ENCODE data around the gene MED20.

Gene MED20

DNA sequence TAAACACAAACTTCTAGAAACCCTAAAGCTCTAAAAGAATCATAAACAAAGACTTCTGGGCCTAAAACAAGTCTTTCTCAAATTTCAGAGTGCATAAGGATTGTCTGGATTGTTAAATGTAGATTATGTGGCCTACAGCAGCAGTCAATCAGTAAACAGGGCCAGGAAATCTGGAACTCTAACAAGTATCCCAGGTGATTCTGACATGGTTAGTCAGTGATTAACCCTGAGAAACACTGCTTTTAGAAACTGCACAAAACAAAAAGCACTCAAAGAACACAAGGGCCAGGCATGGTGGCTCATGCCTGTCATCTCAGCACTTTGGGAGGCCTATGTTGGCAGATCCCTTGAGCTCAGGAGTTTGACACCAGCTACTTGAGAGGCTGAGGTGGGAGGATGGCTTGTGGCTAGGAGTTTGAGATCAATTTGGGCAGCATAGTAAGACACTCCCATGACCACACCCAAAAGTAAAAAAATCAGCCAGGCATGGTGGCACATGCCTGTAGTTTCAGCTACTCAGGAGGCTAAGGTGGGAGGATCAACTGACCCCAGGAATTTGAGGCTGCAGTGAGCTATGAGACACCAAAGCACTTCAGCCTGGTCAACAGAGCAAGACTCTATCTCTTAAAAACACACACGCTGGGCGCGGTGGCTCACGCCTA is 5.9 kb downstream of the MED20 start:
- FAIRE-seq: no peak
- no peak for DNase-seq (ENCODE audit: insufficient read length, low spot score)

DNA sequence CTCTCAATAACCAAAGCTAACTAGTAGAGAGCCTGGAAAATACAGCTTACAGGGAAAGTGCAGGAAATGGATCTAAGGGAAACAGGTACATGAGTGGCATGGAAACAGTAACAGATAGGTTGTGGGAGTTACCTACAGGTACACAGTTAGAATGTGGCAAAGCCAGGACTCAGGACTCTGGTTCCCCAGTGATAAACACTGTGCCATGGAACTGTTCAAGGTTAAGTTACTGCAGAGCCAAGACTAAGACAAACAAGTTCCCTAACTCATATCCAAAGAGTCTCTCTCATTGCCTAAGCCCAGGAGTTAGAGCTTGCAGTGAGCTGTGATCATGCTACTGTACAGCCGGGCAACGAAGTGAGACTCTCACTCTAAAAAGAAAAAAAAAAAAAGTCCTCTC is 6.6 kb downstream of the MED20 start:
- FAIRE-seq: no peak
- no peak for DNase-seq (ENCODE audit: insufficient read length, low spot score)

DNA sequence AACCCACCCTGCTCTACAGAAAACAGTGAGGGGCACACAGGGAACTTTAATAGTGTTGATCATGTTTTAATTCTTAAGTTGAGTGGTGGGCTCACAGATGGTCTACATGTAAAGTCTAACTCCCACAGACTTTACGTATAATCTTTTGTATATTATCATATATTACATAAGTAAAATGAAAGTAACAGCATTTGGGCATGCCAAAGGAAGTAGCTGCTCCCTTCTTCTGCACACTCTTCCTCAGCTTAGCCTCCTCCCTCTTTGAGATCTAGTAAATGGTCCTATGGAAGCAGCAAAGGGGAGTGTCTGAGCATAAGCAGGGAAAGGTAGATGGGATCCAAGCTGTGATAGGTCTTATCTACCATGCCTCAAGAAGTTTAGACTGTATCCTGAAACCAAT is 11.2 kb downstream of the MED20 start:
- DNase-seq (ENCODE audit: insufficient read length, low spot score) (no peak), FAIRE-seq (no peak)

DNA sequence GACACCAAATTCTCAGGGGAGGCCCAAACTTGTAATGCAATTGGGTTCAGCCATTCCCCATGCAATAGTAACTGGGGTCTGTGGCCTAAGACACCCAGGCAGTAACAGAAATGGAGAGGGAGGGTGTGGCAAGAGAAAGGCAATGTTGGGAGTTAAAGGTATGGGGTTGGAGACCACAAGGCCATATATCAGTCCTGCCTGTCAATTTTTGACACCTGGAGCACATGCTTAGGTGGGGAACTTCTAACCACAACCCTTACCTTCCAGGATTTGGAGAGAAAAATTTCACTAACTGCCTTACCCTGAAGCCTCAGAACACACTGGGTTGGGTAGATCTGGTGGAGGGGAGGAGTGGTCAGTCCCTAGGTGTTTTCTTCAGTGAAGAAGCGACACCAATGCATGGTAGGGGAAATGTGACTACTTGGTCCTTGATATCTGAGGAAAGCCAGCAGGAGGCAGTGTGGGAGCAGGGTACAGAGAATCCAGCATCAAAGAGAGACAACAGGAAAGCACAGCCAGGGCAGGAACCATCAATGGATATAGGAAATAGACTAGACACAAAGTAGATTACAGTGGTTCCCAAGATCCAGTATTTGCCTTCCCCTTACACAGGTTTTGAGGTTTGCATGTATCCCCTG is 18.9 kb downstream of the MED20 start:
- FAIRE-seq: no peak
- no peak for DNase-seq (ENCODE audit: insufficient read length, low spot score)

DNA sequence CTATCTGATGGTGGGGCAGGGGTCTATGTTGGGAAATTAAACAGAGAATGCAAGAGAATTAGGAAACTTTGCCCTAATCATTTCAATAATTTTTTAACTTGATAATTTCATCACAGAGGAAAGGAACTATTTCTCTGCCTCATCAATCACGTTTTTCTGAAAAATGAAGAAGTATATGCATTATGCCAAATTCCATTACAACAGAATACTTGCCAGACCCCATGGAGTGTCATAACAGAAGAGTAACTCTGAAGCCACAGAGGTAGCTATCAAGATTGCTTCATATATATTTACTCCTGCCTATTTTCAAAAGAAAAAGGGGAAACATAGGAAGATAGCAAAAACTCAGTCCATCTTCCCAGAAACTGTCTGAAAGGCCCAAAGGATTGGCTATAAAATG is 20.1 kb downstream of the MED20 start:
- DNase-seq (ENCODE audit: insufficient read length, low spot score): no peak
- no peak for FAIRE-seq

DNA sequence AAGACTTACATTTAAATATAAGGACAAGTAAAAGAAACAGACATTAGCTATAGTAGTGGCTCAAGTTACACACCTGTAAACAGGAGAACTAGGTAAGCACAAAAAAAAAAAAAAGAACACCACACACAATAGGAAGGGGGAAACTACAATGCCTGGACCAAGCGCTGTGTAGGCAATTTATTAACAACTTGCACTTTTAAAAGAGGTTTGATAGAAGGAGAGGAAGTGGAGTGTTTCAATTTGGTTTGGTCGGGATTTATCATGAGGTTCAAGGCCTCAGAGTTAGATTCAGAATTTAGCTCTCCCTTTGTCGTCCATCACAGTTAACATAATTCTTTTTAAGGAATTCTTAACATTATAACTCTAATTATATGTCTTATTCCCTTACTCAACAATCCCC is 24.7 kb downstream of the MED20 start:
- FAIRE-seq (no peak), DNase-seq (ENCODE audit: insufficient read length, low spot score) (no peak)

DNA sequence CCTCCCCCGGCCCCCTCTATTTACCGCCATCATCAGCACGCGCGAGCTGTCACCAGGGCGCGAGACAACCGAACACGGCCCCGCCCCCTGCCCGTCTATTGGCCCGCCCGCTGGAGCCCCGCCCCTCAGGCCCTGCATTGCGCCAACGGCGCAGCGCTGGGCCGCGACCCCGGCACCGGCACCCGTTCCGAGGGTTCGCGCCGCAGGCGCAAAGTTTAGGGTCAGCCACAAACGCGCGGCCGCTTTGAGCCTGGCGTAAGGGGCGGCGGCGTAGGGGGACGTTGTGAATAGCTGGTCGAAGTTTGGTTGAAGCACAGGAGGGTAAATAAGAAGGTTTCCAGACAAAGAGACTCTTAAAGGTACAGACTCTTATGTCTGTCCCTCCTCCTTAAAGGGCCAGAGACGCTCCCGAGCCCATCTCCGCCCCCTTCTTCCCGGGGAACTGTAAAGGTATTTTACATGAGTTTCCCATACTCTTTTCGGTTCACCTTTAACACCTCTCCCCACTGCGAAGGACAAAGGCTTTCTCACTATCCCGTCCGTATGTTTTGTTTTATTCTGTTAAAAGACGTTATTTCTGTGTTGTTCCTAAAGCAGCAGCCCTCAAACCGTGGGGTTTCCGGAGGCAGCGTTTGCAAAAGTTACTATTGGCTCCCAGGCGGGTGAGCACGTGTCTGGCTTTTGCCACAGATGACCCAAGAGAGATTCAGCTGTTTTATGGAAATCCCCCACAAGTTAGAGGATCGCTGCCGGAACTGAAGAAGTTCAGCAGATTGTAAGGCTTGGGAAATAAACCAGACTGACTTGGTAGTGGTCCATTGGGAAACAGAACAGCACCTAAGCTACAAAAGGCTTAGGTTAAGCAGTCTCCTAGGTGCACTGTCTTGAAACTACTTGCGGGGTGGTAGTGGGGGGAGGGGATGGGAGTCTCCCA is 25.4 kb downstream of the MED20 start, which contains the start of gene USP49:
Gene USP49 (minus strand): TSS at position 76 of the 934 bp plus-strand sequence. CDS start 88,392 bp downstream, outside the sequence.
- peak; percentile 94 for DNase-seq (ENCODE audit: insufficient read length, low spot score)
- peak; percentile 96 for FAIRE-seq

DNA sequence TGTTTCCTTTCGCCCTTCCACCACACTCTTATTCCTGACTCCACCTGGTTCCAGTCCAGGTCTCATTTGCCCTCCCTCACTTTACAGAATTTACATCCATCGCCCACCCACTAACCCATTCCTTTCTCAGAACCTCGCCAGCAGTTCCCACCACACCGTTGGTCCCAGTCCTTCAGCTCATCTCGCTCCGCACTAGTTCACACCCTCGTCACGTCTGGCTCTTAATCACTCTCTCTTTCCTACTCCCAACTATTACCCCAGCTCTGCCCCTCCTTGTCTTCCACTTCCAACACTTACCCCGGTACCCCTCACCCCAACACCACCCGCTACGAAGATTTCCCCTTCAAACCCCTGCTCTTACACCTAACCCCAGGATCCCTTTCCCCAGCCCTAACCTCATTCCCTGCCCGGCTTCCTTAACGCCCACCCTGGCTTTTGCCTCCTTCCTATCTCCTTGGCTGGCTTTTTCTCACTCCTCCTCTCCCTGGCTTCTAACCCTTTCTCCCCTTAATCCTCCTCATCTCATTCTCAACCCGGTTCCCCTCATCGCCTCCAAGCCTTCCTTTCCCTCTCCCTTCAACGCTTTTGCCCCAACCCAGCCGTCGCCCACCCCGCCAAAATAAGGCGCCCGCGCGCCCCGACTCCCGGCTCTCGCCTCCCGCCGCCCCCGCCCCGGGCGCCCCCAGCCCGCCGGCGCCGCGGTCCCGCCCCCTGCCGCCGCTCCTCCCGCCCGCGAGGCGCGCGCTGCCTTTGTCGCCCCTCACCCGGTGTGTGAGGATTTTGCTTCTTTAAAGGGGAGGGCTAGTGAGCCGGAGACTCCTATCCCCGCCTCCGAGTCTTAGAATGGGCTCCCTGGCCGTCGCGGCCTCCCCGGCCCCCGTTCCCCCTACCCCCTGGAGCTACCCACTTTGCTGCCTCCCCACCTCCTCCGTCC is 26.3 kb downstream of the MED20 start:
- FAIRE-seq (no peak), DNase-seq (ENCODE audit: insufficient read length, low spot score) (no peak)

DNA sequence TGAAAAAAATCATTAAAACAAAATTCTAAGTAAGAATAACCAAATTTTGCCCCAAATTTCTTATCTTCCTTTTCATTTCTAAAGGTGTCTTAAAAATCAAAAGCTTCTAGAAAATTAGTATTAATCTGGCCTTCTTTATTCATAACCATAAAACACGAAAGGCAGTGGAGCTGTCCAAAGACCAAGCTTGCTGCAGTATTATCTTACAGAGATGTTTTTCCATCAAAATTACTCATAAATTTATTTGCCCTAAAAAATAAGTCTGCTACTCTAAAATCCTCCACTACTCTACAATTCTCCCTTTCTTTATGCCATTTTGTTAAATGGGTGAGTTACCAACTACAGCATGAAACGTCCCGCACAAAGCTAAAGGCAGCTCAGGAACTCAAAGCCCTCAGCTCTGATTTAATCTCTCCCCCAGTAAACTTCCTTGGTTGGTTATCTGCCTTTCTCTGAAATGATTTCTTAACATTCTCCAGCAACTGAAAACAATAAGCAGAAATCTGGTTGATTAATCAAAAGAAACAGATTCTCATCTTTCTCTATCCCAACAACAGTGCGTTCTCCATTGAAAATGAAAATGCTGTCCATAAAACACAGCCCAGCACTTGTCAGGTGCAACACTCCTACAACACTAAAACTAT is 27.9 kb downstream of the MED20 start:
- DNase-seq (ENCODE audit: insufficient read length, low spot score) (no peak), FAIRE-seq (no peak)

DNA sequence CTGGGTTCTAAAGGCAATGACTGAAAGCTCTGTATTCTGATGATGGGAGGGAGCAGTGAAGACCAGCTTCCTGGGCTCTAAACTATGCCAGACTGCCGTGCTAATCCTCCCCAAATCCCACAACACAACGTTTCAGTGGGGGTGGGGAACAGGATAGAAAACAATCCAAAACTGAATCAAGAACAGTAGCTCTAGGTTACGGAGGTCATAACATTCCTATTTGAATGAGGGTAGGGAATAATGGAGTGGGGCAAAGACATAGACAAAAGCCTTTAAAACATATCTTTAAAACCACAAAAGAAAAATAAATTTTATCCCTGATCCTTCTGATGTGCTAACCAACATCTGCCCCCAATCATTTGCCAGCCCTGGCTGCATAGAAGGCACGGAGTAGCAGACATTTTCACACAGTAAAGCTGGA is 33.6 kb downstream of the MED20 start:
- DNase-seq (ENCODE audit: insufficient read length, low spot score): no peak
- no peak for FAIRE-seq

DNA sequence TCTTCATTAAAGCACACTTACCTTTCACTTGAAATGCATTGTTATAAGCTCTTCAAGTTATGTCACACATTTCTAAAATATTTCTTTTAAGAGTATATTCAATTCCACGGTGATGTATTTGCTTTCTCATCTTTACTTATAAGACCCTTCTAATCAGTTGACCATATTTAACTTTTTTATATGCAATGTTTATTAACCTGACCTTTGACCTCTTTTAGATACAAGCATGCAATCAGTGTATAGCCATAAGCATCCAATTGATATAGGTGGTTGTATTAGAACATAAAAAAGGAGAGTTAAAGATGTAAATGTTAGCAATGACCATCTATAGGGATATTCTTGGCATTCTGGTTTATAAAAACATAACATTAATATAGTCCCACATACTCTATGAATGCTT is 35.0 kb downstream of the MED20 start:
- DNase-seq (ENCODE audit: insufficient read length, low spot score) (no peak), FAIRE-seq (no peak)

DNA sequence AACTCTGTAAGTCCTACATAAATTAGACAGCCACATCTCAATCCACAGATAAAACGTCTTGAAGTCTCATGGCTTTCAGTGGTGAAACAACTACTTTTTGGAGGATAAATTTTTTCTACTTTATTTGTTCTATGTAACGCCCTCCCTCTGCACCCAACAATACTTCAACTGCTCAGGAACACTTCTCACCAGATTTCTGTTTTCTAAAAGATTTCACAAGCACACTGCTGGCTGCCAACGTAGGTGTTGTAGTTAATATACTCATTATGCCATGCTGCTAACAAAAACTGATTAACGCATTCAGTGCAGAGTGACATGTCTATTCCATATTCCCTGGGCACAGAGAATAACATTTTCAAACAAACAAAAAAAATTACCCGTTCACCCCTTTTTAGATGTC is 36.0 kb downstream of the MED20 start:
- FAIRE-seq (no peak), DNase-seq (ENCODE audit: insufficient read length, low spot score) (no peak)

DNA sequence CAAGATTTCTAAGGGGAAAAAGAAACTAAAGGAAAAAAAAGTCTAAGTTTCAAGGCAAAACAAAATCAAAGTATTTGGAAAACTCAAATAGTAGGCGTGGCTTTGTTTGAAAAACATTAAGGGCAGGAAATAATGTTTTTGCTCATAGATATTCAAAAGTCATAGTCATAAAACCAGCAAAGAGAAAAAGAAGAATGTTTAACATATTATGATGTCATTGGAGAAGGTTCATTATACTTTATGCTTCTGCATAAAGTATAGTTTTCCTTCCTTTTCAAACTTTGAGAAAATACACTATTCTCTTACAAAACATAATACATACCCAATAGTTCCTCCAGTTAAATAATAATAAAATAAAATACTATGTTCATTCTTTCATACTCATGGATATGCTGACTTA is 39.4 kb downstream of the MED20 start:
- FAIRE-seq: no peak

DNA sequence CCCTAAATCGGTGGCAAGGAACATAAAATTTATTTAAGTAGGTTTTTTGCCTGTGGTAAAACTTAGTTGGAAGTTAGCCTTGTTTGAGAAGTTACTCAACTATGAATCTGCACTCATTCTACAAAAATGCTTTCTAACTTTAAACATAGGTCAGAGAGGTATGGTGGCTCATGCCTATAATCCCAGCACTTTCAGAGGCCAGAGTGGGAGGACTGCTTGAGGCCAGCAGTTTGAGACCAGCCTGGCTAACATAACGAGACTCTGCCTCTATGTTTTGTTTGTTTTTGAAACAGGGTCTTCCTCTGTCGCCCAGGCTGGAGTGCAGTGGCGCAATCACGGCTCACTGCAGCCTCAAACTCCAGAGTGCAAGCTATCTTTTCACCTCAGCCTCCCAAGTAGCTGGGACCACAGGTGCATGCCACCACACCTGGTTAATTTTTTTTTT is 42.0 kb downstream of the MED20 start:
- DNase-seq (ENCODE audit: insufficient read length, low spot score) (no peak), FAIRE-seq (no peak)

More for the DNA sequence above, 39.4 kb downstream of the MED20 start:
- DNase-seq (ENCODE audit: insufficient read length, low spot score): no peak

DNA sequence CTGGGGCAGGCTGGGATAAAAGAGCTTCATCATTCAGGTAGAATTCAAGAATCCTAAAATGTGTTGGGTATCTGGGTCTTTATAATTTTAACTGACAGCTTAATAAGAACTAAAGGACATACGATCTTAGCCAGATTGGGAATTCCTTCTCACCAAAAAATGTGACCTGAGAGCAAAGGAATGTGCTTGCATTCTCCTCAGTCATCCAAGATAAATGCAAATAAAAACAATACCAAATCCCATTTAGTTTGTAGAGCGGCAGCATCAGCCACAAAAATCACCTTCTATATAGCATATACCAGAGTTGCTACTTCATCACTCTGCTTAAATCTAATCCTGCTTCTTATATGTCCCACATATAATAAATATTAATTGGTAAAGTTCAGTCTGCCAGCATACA is 42.7 kb downstream of the MED20 start:
- no peak for DNase-seq (ENCODE audit: insufficient read length, low spot score)

DNA sequence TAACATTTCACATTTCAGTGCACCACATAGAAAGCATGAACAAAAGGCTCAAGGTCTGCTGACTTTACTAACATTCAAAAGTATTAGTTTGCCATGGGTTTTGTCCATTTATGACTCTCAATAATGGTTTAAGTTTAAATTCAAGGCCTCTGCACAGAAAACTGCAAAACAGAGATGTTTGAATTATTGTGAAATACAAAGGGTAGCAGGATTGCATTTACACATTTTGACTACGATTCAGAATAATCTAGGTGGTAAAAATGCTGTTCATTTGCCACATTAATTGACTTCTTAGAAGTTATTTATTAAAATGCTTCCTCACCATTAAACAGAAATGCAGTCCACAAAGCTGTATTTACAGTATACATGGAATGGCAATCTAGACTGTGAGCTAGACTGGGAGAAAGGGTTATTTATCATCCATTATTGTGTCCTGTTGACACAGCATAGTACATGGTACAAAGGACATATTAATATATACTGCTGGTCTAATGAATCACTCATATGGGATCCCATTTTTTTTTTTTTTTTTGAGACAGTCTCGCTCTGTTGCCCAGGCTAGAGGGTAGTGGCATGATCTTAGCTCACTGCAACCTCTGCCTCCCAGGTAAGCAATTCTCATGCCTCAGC is 43.8 kb downstream of the MED20 start:
- no peak for FAIRE-seq
- DNase-seq (ENCODE audit: insufficient read length, low spot score): no peak

More for the DNA sequence above, 42.7 kb downstream of the MED20 start:
- FAIRE-seq: no peak

DNA sequence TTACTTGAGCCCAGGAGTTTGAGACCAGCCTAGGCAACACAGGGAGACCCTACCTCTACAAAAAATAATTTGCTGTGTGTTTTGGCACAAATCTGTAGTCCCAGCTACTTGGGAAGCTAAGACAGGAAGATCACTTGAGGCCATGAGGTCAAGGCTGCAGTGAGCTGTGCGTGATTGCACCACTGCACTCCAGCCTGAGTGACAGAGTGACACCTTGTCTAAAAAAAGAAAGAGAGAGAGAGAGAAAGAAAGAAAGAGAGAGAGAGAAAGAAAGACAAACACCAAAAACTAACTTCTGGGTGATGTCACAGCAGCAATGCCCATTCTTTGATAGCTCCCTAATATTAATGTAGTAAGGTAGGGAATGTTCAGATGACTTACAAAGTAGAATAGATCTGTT is 46.2 kb downstream of the MED20 start:
- DNase-seq (ENCODE audit: insufficient read length, low spot score): no peak
- FAIRE-seq: no peak

DNA sequence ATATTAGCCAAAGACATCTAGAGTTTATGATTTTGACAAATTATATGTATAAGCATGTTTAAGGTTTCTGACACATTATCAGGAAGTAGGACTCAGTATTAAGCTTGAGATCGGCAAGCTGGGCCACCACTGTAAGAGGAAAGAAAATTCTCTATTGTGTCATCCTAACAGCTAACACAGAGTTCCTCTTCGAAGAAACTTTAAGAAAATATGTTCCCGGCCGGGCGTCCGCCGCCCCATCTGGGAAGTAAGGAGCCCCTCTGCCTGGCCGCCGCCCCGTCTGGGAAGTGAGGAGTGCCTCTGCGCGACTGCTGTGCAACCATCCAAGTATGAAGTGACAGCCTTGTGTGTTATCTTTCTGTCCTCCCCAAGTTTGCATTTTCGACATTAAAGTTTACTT is 48.8 kb downstream of the MED20 start:
- DNase-seq (ENCODE audit: insufficient read length, low spot score): no peak
- no peak for FAIRE-seq

DNA sequence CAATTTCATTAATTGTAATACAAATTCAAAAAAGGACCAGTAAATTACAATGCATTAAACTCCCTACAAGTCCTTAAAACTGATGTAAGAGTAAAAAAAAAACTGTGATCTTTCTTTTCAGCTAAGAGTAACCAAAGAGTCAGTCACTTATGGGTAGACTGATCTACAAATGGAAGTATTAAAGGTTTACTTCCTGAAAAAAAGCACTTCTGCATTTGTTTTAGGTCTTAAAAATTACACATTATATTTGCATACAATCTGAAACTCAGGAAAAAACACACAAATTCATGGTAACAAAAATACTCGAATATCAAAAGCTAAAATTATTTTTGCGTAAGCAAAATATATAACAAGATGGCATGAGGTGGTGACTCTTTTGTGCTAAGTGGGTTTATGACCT is 49.2 kb downstream of the MED20 start:
- no peak for FAIRE-seq
- no peak for DNase-seq (ENCODE audit: insufficient read length, low spot score)
